ENCODE measurements around the gene VDAC1.

The VDAC1 gene

DNA sequence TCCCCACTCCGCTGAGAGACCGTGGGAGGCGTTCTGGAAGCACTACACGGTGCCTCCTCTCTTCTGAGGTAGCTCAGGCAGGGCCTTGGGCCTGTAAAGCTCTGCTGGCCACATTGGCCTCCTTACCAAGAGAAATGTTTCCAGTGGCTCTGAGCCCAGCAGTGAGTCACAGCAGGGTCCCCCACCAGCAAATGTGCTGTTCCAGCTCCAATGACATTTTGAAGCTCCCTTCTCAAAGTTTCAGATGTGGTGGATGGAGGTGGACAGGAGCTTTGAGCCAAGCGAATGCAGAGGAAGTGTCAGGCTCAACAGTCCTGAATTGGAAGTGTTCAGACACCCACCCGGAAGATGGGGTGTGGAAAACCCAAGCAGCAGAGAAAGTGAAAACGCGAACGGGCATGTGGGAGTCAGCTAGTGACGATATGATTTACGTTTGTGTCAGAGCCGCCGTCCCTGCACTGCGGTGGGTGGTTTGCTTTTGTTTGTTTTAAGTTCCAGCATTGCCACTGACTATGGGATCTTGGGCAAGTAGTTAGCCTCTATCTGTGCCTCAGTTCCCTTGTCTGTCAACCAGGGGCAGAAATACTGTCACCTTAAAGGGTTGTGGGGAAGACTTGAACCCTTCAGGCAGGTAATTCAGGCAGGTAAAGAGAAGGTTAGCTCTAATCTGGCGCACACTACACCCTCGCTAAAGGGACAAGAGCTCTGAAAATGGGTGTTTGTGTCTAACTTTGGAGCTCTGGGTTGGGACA lies 74.5 kb downstream of the VDAC1 start:
- H3K4me3 ChIP-seq (ENCODE audit: low read length) = no peak overlapping the region
- no peaks in the 10 kb centered on the region for H3K27me3 ChIP-seq (ENCODE audit: control insufficient read depth, low read length)
- H3K9me2 ChIP-seq (replicated peaks; ENCODE audit: control insufficient read depth, low read length) = no peaks in the 10 kb centered on the region
- H3K79me2 ChIP-seq (ENCODE audit: control insufficient read depth, low read length) = no peaks in the 10 kb centered on the region
- 0 out of 2 replicates have a peak overlapping the region, but pooled peaks have one; percentile 63 for H3K4me2 ChIP-seq (ENCODE audit: low read length)
- H3K27ac ChIP-seq (ENCODE audit: low read depth, low read length) = 0 out of 2 replicates have a peak overlapping the region, but pooled peaks have one; percentile 14
- H3F3A ChIP-seq (ENCODE audit: control insufficient read depth, insufficient read depth) = peaks cover 21% of the 10 kb centered on the region
- TF ChIP-seq EZH2phosphoT487 (IDR thresholded peaks at IDR 0.05; ENCODE audit: borderline replicate concordance, low read length) = no peak
- TF ChIP-seq, protein P1, sequence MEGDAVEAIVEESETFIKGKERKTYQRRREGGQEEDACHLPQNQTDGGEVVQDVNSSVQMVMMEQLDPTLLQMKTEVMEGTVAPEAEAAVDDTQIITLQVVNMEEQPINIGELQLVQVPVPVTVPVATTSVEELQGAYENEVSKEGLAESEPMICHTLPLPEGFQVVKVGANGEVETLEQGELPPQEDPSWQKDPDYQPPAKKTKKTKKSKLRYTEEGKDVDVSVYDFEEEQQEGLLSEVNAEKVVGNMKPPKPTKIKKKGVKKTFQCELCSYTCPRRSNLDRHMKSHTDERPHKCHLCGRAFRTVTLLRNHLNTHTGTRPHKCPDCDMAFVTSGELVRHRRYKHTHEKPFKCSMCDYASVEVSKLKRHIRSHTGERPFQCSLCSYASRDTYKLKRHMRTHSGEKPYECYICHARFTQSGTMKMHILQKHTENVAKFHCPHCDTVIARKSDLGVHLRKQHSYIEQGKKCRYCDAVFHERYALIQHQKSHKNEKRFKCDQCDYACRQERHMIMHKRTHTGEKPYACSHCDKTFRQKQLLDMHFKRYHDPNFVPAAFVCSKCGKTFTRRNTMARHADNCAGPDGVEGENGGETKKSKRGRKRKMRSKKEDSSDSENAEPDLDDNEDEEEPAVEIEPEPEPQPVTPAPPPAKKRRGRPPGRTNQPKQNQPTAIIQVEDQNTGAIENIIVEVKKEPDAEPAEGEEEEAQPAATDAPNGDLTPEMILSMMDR (IDR thresholded peaks at IDR 0.05; ENCODE audit: low read depth, low read length, poor library complexity, severe bottlenecking) = no peak
- H3K9me3 ChIP-seq (ENCODE audit: control insufficient read depth, insufficient read depth, low read length) = no peaks in the 10 kb centered on the region
- H4K20me1 ChIP-seq (ENCODE audit: control insufficient read depth, insufficient read depth, low read depth, low read length) = no peaks in the 10 kb centered on the region
- H3K4me1 ChIP-seq (ENCODE audit: control insufficient read depth, low read length) = peaks cover 74% of the 10 kb centered on the region
- no peaks in the 10 kb centered on the region for H3K36me3 ChIP-seq (ENCODE audit: control insufficient read depth, low read length)

DNA sequence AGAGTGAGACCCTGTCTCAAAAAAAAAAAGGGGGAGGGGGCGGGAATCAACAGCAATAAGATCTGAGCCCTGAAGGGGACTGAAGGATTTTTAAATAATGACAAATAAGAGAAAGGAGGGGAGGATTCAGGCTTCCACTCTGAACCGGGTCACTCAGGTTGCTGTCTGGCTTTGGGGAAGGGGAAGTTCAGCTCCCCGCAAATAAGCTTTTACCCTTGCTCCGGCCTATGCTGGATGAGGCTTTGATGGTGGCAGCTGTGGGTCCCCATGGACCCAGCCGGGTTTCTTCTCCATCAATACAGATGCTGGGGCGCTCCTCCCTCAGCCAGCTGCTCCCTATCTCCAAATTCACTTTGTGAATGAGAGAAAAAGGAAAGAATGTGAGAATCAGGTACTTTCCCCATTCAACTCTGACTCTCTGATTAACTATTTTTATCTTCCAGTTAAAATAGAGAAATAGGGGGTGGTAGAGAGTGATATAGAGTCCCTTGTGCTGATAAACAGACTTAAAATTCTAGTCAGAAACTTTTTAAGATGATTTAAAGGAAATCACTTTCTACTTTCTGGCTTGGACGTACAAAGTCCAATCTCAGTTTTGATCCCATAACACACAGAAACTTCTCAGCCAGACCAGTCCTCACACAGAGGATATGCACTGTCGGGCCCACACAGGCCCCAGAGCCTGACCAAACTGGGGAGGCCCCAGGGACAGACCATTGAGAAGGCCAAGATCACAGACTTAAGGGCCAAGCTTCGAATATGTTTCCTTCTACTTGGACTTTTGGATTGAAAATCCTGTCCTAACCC lies 76.0 kb downstream of the VDAC1 start:
- Histone ChIP-seq H3K27ac (ENCODE audit: low read depth, low read length) (peak overlapping the region; percentile 70), H3K79me2 (ENCODE audit: control insufficient read depth, low read length) (no peaks in the 10 kb centered on the region), H3K9me2 (replicated peaks; ENCODE audit: control insufficient read depth, low read length) (no peaks in the 10 kb centered on the region), H3K4me1 (ENCODE audit: control insufficient read depth, low read length) (peaks cover 74% of the 10 kb centered on the region), H3K4me3 (ENCODE audit: low read length) (peak overlapping the region; percentile 26), H3F3A (ENCODE audit: control insufficient read depth, insufficient read depth) (peaks cover 11% of the 10 kb centered on the region), H3K4me2 (ENCODE audit: low read length) (peak overlapping the region; percentile 63), H3K9me3 (ENCODE audit: control insufficient read depth, insufficient read depth, low read length) (no peaks in the 10 kb centered on the region), H3K36me3 (ENCODE audit: control insufficient read depth, low read length) (no peaks in the 10 kb centered on the region), H4K20me1 (ENCODE audit: control insufficient read depth, insufficient read depth, low read depth, low read length) (no peaks in the 10 kb centered on the region), H3K27me3 (ENCODE audit: control insufficient read depth, low read length) (no peaks in the 10 kb centered on the region)
- no peak for TF ChIP-seq EZH2phosphoT487 (IDR thresholded peaks at IDR 0.05; ENCODE audit: borderline replicate concordance, low read length)
- TF ChIP-seq, protein P1 (IDR thresholded peaks at IDR 0.05; ENCODE audit: low read depth, low read length, poor library complexity, severe bottlenecking) = no peak

- Histone ChIP-seq H3K79me2 (ENCODE audit: control insufficient read depth, low read length) (no peaks in the 10 kb centered on the region), H3K4me3 (ENCODE audit: low read length) (no peak overlapping the region), H4K20me1 (ENCODE audit: control insufficient read depth, insufficient read depth, low read depth, low read length) (no peaks in the 10 kb centered on the region), H3K4me1 (ENCODE audit: control insufficient read depth, low read length) (peaks cover 65% of the 10 kb centered on the region), H3K9me2 (replicated peaks; ENCODE audit: control insufficient read depth, low read length) (no peaks in the 10 kb centered on the region), H3K4me2 (ENCODE audit: low read length) (no peak overlapping the region), H3F3A (ENCODE audit: control insufficient read depth, insufficient read depth) (peaks cover 2% of the 10 kb centered on the region; the same call in 1 of the 2 replicates), H3K9me3 (ENCODE audit: control insufficient read depth, insufficient read depth, low read length) (no peaks in the 10 kb centered on the region), H3K27me3 (ENCODE audit: control insufficient read depth, low read length) (no peaks in the 10 kb centered on the region), H3K27ac (ENCODE audit: low read depth, low read length) (no peak overlapping the region), H3K36me3 (ENCODE audit: control insufficient read depth, low read length) (no peaks in the 10 kb centered on the region)
- TF ChIP-seq, protein P1 (IDR thresholded peaks at IDR 0.05; ENCODE audit: low read depth, low read length, poor library complexity, severe bottlenecking) = no peak
- no peak for TF ChIP-seq EZH2phosphoT487 (IDR thresholded peaks at IDR 0.05; ENCODE audit: borderline replicate concordance, low read length)
Observed at GRCh38 chr5:133927300-133928180, 77.2 kb downstream of the VDAC1 start.
